ENCODE data around the gene KCNJ10. TPM values are rescaled to one million over a fixed set of nuclear protein-coding genes. Genes with fewer than 3 reads are reported as not detected.
A peak's percentile ranks its signal among the peaks of the same experiment; 100 is the strongest.

The KCNJ10 gene
- total RNA-seq, 1 donor from 2014 or later, result 0.04 TPM

DNA sequence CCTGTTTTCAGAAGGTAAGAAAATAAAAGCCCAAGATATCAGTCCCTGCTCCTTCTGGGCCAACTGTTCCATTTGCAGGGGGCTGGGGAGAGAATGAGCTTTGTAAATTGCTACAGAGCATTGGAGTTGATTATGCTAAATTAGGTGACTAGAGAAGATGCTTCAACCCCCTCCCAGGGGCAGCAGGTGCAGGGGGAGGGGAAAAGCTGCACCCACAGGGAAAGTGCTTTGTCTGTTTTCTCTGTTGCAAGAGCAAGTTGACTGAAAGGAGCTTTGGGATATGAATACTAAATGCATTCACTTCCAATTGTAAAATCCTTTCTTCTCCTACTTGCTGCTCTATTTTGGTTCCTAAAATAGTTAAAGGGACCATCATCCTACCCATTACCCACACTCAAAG is 21.6 kb downstream of the KCNJ10 start:
- Histone ChIP-seq H3K27me3 (ENCODE audit: control insufficient read depth, insufficient read depth, low read length) (peaks cover 26% of the 10 kb centered on the region), H3K4me3 (ENCODE audit: low read depth, low read length) (no peak overlapping the region), H3K36me3 (ENCODE audit: control insufficient read depth, insufficient read depth, low read length) (no peaks in the 10 kb centered on the region)
- no peak for DNase-seq (ENCODE audit: low read depth)
- TF ChIP-seq, protein P1, sequence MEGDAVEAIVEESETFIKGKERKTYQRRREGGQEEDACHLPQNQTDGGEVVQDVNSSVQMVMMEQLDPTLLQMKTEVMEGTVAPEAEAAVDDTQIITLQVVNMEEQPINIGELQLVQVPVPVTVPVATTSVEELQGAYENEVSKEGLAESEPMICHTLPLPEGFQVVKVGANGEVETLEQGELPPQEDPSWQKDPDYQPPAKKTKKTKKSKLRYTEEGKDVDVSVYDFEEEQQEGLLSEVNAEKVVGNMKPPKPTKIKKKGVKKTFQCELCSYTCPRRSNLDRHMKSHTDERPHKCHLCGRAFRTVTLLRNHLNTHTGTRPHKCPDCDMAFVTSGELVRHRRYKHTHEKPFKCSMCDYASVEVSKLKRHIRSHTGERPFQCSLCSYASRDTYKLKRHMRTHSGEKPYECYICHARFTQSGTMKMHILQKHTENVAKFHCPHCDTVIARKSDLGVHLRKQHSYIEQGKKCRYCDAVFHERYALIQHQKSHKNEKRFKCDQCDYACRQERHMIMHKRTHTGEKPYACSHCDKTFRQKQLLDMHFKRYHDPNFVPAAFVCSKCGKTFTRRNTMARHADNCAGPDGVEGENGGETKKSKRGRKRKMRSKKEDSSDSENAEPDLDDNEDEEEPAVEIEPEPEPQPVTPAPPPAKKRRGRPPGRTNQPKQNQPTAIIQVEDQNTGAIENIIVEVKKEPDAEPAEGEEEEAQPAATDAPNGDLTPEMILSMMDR (IDR thresholded peaks at IDR 0.05; ENCODE audit: insufficient read depth, low read length, poor library complexity, severe bottlenecking), result no peak

DNA sequence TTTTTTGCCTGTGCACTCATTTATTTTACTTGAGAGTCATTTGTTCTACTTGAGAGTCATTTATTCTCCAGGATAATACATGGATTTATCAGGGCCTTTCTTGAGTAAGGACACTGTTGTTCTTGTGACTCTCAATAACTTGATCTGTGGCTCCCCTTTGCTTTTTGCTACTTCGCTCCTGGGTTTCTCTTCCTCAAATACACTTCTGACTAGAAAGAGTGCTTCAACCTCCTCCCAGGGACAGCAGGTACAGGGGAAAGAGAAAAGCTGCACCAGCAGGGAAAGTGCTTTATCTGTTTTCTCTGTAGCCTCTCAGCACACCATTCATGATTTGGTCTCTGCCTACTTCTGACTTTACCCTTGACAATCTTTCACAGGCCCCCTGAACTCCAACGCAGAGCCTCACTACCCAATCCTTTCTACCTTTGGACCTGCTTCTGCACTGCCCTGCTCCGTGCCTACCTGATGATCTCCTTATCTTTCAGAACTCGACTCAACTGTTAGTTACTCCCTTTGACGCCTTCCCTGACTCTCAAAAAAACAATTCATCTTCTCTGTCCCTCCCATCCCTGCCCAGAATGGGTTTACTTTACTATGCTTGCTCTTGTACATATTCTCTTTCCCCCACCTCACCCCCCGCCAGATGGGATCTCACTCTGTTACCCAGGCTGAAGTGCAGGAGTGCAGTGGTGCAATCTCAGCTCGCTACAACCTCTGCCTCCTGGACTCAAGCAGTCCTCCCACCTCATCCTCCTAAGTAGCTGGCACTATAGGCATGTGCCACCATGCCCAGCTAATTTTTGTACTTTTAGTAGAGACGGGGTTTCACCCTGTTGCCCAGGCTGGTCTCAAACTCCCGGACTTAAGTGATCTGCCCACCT is 22.6 kb downstream of the KCNJ10 start:
- Histone ChIP-seq H3K4me3 (ENCODE audit: low read depth, low read length) (no peak overlapping the region), H3K36me3 (ENCODE audit: control insufficient read depth, insufficient read depth, low read length) (no peaks in the 10 kb centered on the region), H3K27me3 (ENCODE audit: control insufficient read depth, insufficient read depth, low read length) (peaks cover 21% of the 10 kb centered on the region)
- TF ChIP-seq, protein P1 (IDR thresholded peaks at IDR 0.05; ENCODE audit: insufficient read depth, low read length, poor library complexity, severe bottlenecking), result no peak
- DNase-seq (ENCODE audit: low read depth), result no peak

DNA sequence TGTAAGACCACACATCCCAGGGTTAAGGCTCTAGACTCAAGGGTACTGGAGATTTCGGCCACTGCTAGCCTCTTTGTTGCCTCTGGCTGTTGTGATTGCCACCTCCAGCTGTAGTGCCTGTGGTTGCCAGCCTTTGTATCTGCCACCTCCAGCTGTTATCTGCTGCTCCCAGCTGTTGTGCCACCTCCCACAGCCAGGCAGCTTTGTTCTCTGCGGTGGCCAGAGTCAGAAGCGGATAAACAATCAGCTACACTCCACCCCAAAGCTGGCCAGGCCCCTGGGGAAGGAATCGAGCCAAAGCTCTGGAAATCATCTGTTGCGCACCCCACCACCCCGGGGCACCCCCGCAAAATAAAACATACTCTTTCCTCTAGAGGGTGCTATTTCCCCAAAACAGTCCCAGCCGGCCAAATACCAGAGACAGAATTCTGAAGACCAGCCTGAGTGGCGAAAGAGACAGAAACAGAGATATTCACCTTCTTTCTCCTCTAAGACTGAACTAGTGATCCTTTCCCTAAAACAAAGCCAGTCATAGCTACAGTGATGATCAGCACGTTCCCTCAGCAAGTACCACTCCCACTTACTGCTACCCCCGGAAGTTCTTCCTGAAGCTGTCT is 23.4 kb downstream of the KCNJ10 start:
- no peak for DNase-seq (ENCODE audit: low read depth)

DNA sequence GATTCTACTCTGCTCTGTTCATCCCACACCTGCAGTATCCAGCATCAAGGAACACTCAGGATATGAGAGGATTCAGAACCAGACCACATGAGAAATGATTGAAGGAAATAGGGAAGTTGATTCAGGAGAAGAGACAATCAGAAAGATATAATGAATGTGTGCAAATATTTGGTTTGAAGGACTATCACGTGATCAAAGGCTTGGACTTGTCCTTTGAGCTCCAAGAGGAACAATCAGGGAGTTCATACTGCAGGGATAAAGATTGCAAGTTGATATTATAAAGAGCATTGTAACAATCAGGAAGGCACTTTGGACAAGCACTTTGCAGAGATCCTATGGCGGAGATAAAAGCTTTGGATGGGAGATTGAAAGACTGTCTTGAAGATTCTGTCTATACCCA is 24.3 kb downstream of the KCNJ10 start:
- Histone ChIP-seq H3K36me3 (ENCODE audit: control insufficient read depth, insufficient read depth, low read length) (no peaks in the 10 kb centered on the region), H3K27me3 (ENCODE audit: control insufficient read depth, insufficient read depth, low read length) (peaks cover 16% of the 10 kb centered on the region), H3K4me3 (ENCODE audit: low read depth, low read length) (no peak overlapping the region)
- DNase-seq (ENCODE audit: low read depth), result no peak
- TF ChIP-seq, protein P1 (IDR thresholded peaks at IDR 0.05; ENCODE audit: insufficient read depth, low read length, poor library complexity, severe bottlenecking), result no peak

More for the DNA sequence above, 23.4 kb downstream of the KCNJ10 start:
- Histone ChIP-seq H3K4me3 (ENCODE audit: low read depth, low read length) (no peak overlapping the region), H3K36me3 (ENCODE audit: control insufficient read depth, insufficient read depth, low read length) (no peaks in the 10 kb centered on the region), H3K27me3 (ENCODE audit: control insufficient read depth, insufficient read depth, low read length) (peaks cover 19% of the 10 kb centered on the region)
- TF ChIP-seq, protein P1 (IDR thresholded peaks at IDR 0.05; ENCODE audit: insufficient read depth, low read length, poor library complexity, severe bottlenecking), result peak; percentile 64

DNA sequence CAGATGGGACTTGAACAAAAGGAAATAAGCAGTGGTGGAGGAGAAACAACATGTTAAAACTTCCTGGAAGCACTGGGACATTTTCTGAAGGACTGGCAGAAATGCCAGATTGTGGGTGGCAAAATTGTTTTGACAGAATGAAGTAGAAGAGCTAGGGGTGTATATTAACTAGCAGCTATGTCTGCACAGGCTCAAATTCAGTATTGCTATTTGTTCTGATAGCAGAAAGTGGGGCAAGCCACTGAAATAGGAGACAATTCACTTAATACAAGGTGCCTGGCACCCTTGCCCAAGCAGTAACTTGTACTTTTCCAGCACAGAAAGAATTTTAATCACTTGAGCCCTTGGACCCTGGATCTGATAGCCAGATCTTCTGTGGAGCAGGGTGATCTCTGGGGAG is 26.4 kb downstream of the KCNJ10 start:
- Histone ChIP-seq H3K4me3 (ENCODE audit: low read depth, low read length) (no peak overlapping the region), H3K27me3 (ENCODE audit: control insufficient read depth, insufficient read depth, low read length) (peaks cover 13% of the 10 kb centered on the region), H3K36me3 (ENCODE audit: control insufficient read depth, insufficient read depth, low read length) (no peaks in the 10 kb centered on the region)
- DNase-seq (ENCODE audit: low read depth), result no peak
- TF ChIP-seq, protein P1 (IDR thresholded peaks at IDR 0.05; ENCODE audit: insufficient read depth, low read length, poor library complexity, severe bottlenecking), result no peak

All from kidney epithelial cell (primary cell).